HK-2 (cell line): ENCODE data around the gene DTNB.
"Not testable (repeated sequence)": the region's sequence is repeated elsewhere in the genome, so short reads cannot be mapped to it uniquely, and the experiment has no call there.

Experiments used
- DNase-seq: peaks from one replicate; pipeline ENCODE4 v3.0.0-alpha.2; 2018; ENCODE audit not compliant: unreplicated experiment

Gene DTNB

DNA sequence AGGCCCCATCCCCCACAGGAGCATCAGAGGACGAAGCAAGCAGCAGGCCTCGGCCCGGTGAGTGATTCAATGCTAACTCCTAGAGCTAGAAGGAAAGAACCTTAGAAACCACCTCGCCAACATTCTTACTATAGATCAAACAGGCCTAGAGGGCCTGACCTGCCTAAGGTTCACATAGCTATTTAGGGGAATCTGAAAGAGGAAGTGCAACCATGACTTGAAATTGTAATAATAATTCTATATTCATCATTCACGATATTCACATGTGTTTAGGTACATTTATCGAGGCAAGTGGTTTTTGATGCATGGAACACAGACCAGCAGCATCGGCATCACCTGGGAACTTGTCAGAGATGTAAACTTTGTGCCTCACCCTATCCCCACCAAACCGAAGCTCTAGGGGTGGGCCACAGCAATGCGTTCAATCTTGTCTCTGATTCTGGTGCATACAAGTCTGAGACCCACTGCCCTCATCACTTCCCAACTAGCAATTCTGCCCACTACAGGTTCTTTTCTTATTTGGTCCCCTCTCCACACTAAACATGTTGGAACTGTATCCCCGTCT lies 253.6 kb downstream of the DTNB start:
- no peak for DNase-seq

- DNase-seq, result no peak
Measured at GRCh38 chr2:25418944-25419677, 254.3 kb downstream of the DTNB start.

DNA sequence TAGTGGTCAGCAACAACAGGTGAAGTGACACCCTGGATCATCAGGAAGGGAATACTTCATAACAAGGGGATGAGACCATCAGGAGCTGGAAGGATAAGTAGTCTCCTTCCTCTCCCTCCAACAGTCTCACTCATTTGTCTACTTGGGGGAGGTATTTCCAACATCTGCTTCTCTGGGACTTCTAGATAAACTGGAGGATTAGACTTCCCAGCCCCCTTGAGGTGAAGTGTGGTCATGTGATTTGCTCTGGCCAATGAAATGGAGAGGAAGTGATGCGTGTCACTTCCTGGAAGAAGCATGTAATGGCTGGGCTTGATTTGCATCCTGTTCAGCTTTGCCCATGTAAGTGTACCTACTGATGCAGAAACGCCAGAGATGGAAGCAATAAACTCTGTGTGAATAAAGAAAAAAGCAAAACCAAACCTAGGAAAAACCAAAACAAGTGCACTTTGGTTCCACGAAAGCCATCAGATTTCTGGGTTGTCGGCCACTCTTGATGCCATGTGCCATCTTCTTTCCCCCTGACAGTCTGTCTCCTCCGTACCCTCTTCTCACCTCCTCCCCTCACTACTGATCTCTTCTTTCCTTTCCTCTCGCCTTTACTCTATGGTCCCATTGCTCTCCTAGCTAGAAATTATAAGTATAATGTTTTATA lies 255.5 kb downstream of the DTNB start:
- DNase-seq, result no peak

DNA sequence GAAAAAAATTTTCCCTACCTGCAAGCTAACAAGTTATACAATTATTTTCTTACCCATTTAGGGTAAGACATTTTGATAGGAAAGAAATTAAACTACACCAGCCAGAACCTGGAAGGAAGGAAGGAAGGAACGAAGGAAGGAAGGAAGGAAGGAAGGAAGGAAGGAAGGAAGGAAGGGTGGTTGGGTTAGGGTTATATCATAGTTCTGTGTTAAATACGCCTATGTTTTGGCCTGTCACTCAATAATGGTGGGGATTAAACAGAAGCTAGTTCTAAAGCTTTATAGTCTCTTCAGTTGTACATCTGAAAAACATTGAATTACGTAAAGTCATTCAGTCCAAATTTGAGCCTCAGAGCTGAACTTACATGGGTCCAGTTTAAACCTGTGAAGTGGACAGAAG lies 256.7 kb downstream of the DTNB start:
- no peak for DNase-seq

DNA sequence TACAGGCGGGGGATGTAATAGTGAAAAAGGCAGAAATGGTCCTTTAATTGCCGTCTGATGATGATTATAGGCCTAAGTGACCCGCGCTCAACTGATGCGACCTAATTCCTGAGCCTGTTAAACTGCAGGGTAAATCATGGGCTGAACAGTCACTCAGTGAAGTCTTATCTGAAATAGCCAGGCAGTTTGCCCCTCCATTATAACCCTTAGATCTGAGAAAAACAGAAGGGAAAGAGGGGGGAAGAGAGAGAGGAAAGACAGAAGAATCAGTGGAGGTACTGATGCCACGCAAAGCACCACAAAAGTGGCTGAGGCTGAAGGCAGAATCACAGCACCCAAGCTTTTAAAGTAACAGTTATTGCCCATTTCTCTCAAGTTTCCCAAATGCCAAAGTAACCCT lies 258.6 kb downstream of the DTNB start:
- no peak for DNase-seq

- DNase-seq, result not testable (repeated sequence)
Measured at GRCh38 chr2:25413409-25413808, 260.0 kb downstream of the DTNB start.

- no peak for DNase-seq
Measured at GRCh38 chr2:25411753-25412152, 261.6 kb downstream of the DTNB start.

DNA sequence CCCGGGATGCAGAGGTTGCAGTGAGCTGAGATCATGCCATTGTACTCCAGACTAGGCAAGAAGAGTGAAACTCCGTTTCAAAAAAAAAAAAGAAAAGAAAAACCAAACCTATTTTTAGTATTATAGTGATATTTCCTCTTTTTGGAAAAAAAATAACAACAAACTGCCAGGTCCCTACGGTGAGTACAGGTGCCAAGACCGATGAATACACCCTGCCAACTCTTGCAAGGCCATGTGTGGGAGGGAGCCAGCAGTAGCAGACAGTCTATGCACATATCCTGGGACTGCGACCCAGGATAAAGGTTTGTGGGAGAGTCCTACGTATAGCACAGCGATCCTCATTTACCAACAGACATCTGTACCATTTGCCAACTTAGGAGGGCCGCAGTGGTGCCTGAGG lies 262.1 kb downstream of the DTNB start:
- DNase-seq, result no peak

DNA sequence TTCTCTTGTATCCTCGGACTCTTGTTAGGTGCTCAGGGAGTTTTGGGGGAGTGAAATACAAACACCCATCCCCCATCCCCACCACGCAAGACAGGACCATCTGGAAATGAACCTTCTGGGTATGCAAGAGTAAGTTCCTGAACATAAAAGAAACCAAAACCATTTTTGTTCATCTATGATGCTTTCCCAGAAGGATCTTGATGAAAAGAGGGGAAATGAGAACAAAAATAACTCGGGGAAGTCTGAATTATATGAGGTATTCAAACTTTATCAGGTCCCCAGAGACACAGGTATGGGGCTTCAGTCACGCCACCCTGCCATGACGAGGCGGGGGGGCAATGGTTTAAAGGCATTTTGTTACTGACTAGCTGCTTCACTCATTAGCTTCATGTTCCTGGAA lies 263.0 kb downstream of the DTNB start:
- no peak for DNase-seq

DNA sequence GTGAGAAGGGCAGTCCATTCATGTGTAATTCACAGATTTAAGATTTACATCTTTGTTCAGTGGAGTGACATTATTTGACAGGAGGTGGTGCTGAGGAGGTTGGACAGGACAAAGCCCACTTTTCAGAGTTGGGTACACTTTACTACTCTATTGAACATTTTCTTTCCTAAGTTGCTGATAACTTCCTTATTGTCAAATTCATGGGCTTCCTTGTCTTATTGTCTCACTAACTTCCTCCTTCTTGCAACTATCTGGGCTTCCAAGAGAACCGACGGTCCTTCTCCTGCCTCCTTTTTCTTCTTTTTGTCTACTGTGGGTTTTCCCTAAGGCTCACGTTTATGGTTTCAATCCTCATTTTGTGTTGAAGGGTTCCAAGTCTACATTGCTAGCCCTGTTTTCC lies 263.9 kb downstream of the DTNB start:
- no peak for DNase-seq

DNA sequence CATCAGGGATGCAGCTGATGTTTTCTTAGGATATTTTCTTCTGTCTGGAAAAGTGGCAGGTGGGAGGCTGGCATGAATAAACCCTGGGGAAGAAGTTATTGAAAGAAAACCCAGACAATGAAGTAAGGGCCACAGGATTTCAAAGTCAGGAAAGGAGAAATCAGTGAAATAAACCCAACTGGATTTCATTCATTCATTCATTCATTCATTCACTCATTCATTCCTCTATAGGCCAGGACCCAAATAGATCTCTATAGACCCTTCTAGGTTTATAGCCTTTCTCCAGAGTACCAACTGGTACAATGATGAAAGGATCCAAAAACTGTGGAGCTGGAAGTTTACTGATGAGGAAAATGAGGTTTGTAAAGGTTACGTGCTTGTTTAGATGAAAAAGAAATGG lies 264.3 kb downstream of the DTNB start:
- no peak for DNase-seq

GRCh38 chr2:25405611-25406295 lies 267.6 kb downstream of the DTNB start:
- no peak for DNase-seq

GRCh38 chr2:25403120-25403760 lies 270.1 kb downstream of the DTNB start:
- not testable (repeated sequence) for DNase-seq

DNA sequence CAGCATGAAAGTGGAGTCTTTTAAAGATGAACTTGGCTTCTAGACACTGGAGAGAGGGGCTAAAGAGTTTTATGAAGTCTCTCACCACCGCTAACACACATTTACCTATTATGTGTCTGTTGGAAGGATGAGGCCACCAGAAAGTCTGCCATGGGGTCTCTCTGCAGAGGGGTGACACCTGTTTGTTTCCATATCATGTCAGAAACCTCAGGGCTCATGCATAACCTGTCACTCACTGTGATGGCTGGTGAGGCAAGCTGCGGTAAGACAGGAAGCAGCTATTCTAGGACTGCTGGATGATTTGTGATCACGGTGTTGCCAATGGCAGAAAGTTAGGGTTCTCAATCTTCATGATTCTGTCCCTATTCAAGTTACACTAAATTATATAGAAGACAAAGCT lies 270.9 kb downstream of the DTNB start:
- no peak for DNase-seq

- no peak for DNase-seq
Measured at GRCh38 chr2:25401307-25402026, 271.9 kb downstream of the DTNB start.

GRCh38 chr2:25400576-25401216 lies 272.7 kb downstream of the DTNB start:
- no peak for DNase-seq

- DNase-seq, result no peak
Measured at GRCh38 chr2:25400169-25400568, 273.2 kb downstream of the DTNB start.

DNA sequence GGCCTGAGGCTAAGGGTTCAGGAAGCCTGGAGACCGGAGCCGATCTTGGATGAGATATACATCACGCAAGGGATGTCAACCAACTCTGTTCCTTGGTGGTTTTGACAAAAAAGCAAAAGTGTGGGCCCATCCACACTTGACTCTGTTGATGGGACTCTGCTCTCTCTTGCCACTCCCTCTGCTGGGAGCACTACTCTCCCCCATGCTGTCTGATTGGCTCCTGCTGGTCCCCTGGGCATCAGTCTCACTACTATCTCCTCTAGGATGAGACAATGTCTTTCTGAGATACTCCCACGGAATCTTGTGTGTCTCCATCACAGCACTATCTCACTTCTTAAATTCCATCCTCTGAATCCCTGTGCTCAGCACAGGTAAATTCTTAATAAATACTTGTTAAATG lies 274.8 kb downstream of the DTNB start:
- DNase-seq, result no peak

DNA sequence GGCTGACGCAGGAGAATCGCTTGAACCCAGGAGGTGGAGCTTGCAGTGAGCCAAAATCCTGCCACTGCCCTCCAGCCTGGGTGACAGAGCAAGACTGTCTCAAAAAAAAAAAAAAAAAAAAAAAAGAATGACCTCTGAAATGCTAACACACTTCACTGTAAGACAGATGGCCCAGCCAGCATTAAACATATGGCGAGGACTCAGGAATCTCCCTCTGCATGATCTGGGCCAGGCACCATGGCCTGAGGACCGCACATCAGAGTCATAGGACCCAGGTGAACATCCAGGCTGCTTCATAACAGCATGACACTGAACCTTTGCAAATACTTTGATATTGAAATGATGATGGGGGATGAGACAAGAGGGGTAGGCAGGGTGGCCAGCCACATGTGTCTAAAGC lies 275.6 kb downstream of the DTNB start:
- no peak for DNase-seq

- no peak for DNase-seq
Measured at GRCh38 chr2:25389161-25389560, 284.2 kb downstream of the DTNB start.

DNA sequence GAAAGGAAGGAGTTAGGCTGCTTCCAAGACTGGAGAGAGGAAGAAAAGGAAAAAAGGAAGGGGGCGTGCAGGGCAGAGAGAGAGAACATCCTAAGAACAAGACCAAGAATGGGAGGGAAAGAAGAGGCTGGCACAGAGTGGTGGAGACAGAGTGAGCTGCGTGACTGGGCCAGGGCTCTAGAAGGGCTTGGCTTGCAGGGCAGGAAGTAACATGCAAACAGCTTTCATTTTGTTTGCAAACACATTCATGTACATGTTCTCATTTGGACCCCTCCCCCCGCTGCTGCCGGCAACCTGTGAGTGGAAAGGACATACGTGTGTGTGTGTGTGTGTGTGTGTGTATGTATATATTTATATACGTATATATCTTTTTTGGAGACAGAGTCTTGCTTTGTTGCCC lies 284.9 kb downstream of the DTNB start:
- no peak for DNase-seq
